HAP-1 (cell line): Measurements from ENCODE around the gene DSG2.

Experiments used
- DNase-seq, 2 experiments: peaks; one replicate each; pipeline ENCODE4 v3.0.0-alpha.2; 2016 to 2020; ENCODE audit warnings: low spot score in 2 of 2
- H3K27me3 ChIP-seq: fragments of 250-450 bp; sonication (Bioruptor Pico); 2 replicates; pipeline ENCODE4 v1.5.1; 2020; ENCODE audit warnings: low read depth, mild to moderate bottlenecking, moderate library complexity
- H3K36me3 ChIP-seq: fragments of 250-450 bp; sonication (Bioruptor Pico); replicated peaks from 2 replicates; pipeline ENCODE4 v1.5.1; 2020; ENCODE audit warnings: mild to moderate bottlenecking
- H3K4me1 ChIP-seq: fragments of 250-450 bp; sonication (Bioruptor Pico); 2 replicates; pipeline ENCODE4 v1.5.1; 2020; ENCODE audit warnings: mild to moderate bottlenecking
- H3K4me3 ChIP-seq: fragments of 250-450 bp; sonication (Bioruptor Pico); 2 replicates; pipeline ENCODE4 v1.5.1; 2020; ENCODE audit warnings: mild to moderate bottlenecking, moderate library complexity
- H3K9me3 ChIP-seq: fragments of 250-450 bp; sonication (Bioruptor Pico); 2 replicates; pipeline ENCODE4 v1.5.1; 2020; ENCODE audit warnings: mild to moderate bottlenecking, moderate library complexity
- in situ Hi-C: fragments of 300-500 bp; cut with MboI; formaldehyde crosslinking; loops from 3 replicates; pipeline ENCODE4 v1.14.3; 2020; ENCODE audit warnings: low sequenced_read_pairs, inconsistent platforms, mixed read lengths

Gene DSG2

DNA sequence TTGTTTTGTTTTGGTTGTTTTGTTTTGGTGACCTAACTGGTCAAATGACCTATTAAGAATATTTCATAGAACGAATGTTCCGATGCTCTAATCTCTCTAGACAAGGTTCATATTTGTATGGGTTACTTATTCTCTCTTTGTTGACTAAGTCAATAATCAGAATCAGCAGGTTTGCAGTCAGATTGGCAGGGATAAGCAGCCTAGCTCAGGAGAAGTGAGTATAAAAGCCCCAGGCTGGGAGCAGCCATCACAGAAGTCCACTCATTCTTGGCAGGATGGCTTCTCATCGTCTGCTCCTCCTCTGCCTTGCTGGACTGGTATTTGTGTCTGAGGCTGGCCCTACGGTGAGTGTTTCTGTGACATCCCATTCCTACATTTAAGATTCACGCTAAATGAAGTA, 93.7 kb downstream of the DSG2 start, which contains the start of gene TTR:
TSS of gene TTR (plus strand) at position 250 of the 400 bp plus-strand sequence. CDS start at position 276, 26 bp downstream.
- Histone ChIP-seq H3K4me3 (no peak within 1 kb of the TSS), H3K27me3 (no peaks in the 10 kb centered on the region), H3K36me3 (no peaks in the 10 kb centered on the region), H3K9me3 (no peaks in the 10 kb centered on the region), H3K4me1 (no peaks in the 10 kb centered on the region)
- in situ Hi-C loops, result no loop called here
- no peak for DNase-seq

GRCh38 chr18:31592506-31593157, 94.7 kb downstream of the DSG2 start:
- H3K4me1 ChIP-seq, result no peaks in the 10 kb centered on the region
- no peaks in the 10 kb centered on the region for H3K36me3 ChIP-seq
- no peak overlapping the region for H3K4me3 ChIP-seq
- in situ Hi-C loops, result no loop called here
- H3K9me3 ChIP-seq, result no peaks in the 10 kb centered on the region
- no peak for DNase-seq
- no peaks in the 10 kb centered on the region for H3K27me3 ChIP-seq

DNA sequence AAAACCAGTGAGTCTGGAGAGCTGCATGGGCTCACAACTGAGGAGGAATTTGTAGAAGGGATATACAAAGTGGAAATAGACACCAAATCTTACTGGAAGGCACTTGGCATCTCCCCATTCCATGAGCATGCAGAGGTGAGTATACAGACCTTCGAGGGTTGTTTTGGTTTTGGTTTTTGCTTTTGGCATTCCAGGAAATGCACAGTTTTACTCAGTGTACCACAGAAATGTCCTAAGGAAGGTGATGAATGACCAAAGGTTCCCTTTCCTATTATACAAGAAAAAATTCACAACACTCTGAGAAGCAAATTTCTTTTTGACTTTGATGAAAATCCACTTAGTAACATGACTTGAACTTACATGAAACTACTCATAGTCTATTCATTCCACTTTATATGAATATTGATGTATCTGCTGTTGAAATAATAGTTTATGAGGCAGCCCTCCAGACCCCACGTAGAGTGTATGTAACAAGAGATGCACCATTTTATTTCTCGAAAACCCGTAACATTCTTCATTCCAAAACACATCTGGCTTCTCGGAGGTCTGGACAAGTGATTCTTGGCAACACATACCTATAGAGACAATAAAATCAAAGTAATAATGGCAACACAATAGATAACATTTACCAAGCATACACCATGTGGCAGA, 97.3 kb downstream of the DSG2 start:
- H3K27me3 ChIP-seq, result no peaks in the 10 kb centered on the region
- H3K36me3 ChIP-seq, result no peaks in the 10 kb centered on the region
- no peaks in the 10 kb centered on the region for H3K4me1 ChIP-seq
- H3K4me3 ChIP-seq, result no peak overlapping the region
- in situ Hi-C loops, result no loop called here
- DNase-seq, result no peak
- H3K9me3 ChIP-seq, result no peaks in the 10 kb centered on the region

GRCh38 chr18:31596081-31596872, 98.3 kb downstream of the DSG2 start:
- Histone ChIP-seq H3K4me1 (no peaks in the 10 kb centered on the region), H3K27me3 (no peaks in the 10 kb centered on the region), H3K9me3 (no peaks in the 10 kb centered on the region), H3K36me3 (no peaks in the 10 kb centered on the region), H3K4me3 (no peak overlapping the region)
- in situ Hi-C loops, result no loop called here
- DNase-seq, result no peak

- H3K36me3 ChIP-seq, result no peaks in the 10 kb centered on the region
- H3K4me3 ChIP-seq, result no peak overlapping the region
- in situ Hi-C loops, result no loop called here
- no peaks in the 10 kb centered on the region for H3K4me1 ChIP-seq
- H3K27me3 ChIP-seq, result no peaks in the 10 kb centered on the region
- no peak for DNase-seq
- H3K9me3 ChIP-seq, result no peaks in the 10 kb centered on the region
Observed at GRCh38 chr18:31598021-31598805, 100.2 kb downstream of the DSG2 start.
